HepG2 (cell line): Measurements from ENCODE around the gene CYP2W1. TPM values are rescaled to one million over a fixed set of nuclear protein-coding genes. Genes with fewer than 3 reads are reported as not detected.

Experiments used
- ATAC-seq: fragments of 200-7000 bp; cut with Tn5 transposase; 3 replicates; pipeline ENCODE4 v1.9.1; 2020; ENCODE audit warnings: mild to moderate bottlenecking, moderate library complexity
- BruUV-seq: library from RNA; stranded (reverse); fragments of 400-500 nt; replicated peaks from 2 replicates; lab custom pipeline; 2021; lab: Mats Ljungman, UMichigan
- CTCF ChIA-PET: fragments of 300-600 bp; formaldehyde crosslinking; extraction: SDS; loops from one replicate; lab custom pipeline; 2021; ENCODE audit warnings: low total read pairs, inconsistent platforms, low intra/inter-chr PET ratio; lab: Yijun Ruan, JAX
- POLR2A ChIA-PET: fragments of 350-600 bp; sonication (Branson Sonifier 250); formaldehyde crosslinking; loops from one replicate; lab custom pipeline; 2020; ENCODE audit warnings: antibody characterized with exemption, inconsistent platforms; lab: Yijun Ruan, JAX
- DNase-seq: peaks from one replicate; pipeline ENCODE4 v3.0.0-alpha.2; 2015; ENCODE audit warnings: low spot score
- FAIRE-seq: peaks from 3 replicates; lab custom pipeline; 2011; peaks lifted over from hg19 to GRCh38; lab: Jason Lieb, UNC
- H2AFZ ChIP-seq: one replicate; pipeline ENCODE4 v1.6.1; 2011; ENCODE audit warnings: low read length, inconsistent platforms
- H3K27ac ChIP-seq: fragments of 300-600 bp; 3 replicates; pipeline ENCODE4 v1.8.0; 2011; ENCODE audit warnings: mixed run types, mild to moderate bottlenecking, mixed read lengths, low read length, inconsistent platforms; ENCODE audit not compliant: insufficient read depth; ENCODE audit errors: extremely low read length
- H3K27me3 ChIP-seq, 2 experiments: fragments of 200-600 bp in 1 of 2; 2 replicates in 1 of 2; 3 replicates in 1 of 2; pipeline versions ENCODE4 v1.6.0 to v1.8.0; 2011; ENCODE audit warnings: low read length in 2 of 2, mild to moderate bottlenecking in 2 of 2, moderate library complexity in 2 of 2, inconsistent platforms in 1 of 2; ENCODE audit not compliant: insufficient read depth in 2 of 2, control insufficient read depth in 1 of 2
- H3K36me3 ChIP-seq, 2 experiments: fragments of 200-600 bp in 1 of 2; replicated peaks in 1 of 2; 2 replicates in 1 of 2; 3 replicates in 1 of 2; pipeline versions ENCODE4 v1.5.1 to v1.8.0; 2011; ENCODE audit warnings: low read length in 2 of 2, inconsistent platforms in 1 of 2; ENCODE audit not compliant: insufficient read depth in 2 of 2, control insufficient read depth in 1 of 2
- H3K4me1 ChIP-seq: 2 replicates; pipeline ENCODE4 v1.5.1; 2012; ENCODE audit warnings: low read length, inconsistent platforms; ENCODE audit not compliant: insufficient read depth
- H3K4me2 ChIP-seq: 2 replicates; pipeline ENCODE4 v1.6.0; 2011; ENCODE audit warnings: low read depth, low read length, inconsistent platforms
- H3K4me3 ChIP-seq, 3 experiments: fragments of 200-600 bp in 1 of 3; sonication (generic), shearing (Covaris generic) in 1 of 3; replicated peaks in 1 of 3; 2 replicates each; pipeline ENCODE4 v1.5.1; 2011 to 2016; ENCODE audit warnings: low read length in 3 of 3, inconsistent platforms in 2 of 3, low read depth in 2 of 3, mild to moderate bottlenecking in 2 of 3, control low read depth in 1 of 3, mixed read lengths in 1 of 3; ENCODE audit not compliant: insufficient read depth in 1 of 3
- H3K79me2 ChIP-seq: one replicate; pipeline ENCODE4 v1.6.1; 2011; ENCODE audit warnings: low read length, inconsistent platforms; ENCODE audit not compliant: insufficient read depth
- H3K9ac ChIP-seq: 2 replicates; pipeline ENCODE4 v1.6.0; 2011; ENCODE audit warnings: mild to moderate bottlenecking, low read depth, low read length, inconsistent platforms; ENCODE audit not compliant: insufficient read depth
- H3K9me3 ChIP-seq: 2 replicates; pipeline ENCODE4 v1.5.1; 2012; ENCODE audit warnings: mild to moderate bottlenecking, low read length
- H4K20me1 ChIP-seq: 2 replicates; pipeline ENCODE4 v1.6.0; 2011; ENCODE audit warnings: inconsistent platforms, mild to moderate bottlenecking, low read length, moderate library complexity; ENCODE audit not compliant: insufficient read depth
- FOXJ3 ChIP-seq: sonication (generic); formaldehyde crosslinking; IDR thresholded peaks from 2 replicates; pipeline ENCODE4 v1.4.0; 2020; ENCODE audit warnings: missing genetic modification reagents, mild to moderate bottlenecking, borderline replicate concordance
- GTF3A ChIP-seq: sonication (generic); formaldehyde crosslinking; conservative IDR thresholded peaks from 2 replicates; pipeline ENCODE4 v1.4.0; 2020; ENCODE audit warnings: mild to moderate bottlenecking, missing genetic modification reagents
- HNRNPK ChIP-seq: fragments of 200-400 bp; formaldehyde crosslinking; IDR thresholded peaks from 2 replicates; pipeline ENCODE4 v1.6.1; 2018; ENCODE audit warnings: low read length, low read depth, moderate library complexity, mild to moderate bottlenecking; ENCODE audit not compliant: poor library complexity, severe bottlenecking
- MBNL3 ChIP-seq: fragments of 250-450 bp; sonication (Bioruptor Pico); conservative IDR thresholded peaks from 2 replicates; pipeline ENCODE4 v1.8.0; 2022; ENCODE audit warnings: mild to moderate bottlenecking, inconsistent platforms
- MTA3 ChIP-seq: sonication (generic); formaldehyde crosslinking; IDR thresholded peaks from 2 replicates; pipeline ENCODE4 v1.4.0; 2020; ENCODE audit warnings: missing genetic modification reagents
- NFYC ChIP-seq: IDR thresholded peaks from 2 replicates; pipeline ENCODE4 v1.6.1; 2016; ENCODE audit warnings: missing genetic modification reagents, missing compliant biosample characterization
- SIN3B ChIP-seq: fragments of 150-350 bp; IDR thresholded peaks from 2 replicates; pipeline ENCODE4 v1.6.1; 2014; ENCODE audit warnings: low read length
- SUZ12 ChIP-seq: fragments of 150-350 bp; IDR thresholded peaks from 2 replicates; pipeline ENCODE4 v1.6.1; 2014; ENCODE audit warnings: low read depth, low read length
- ZC3H13 ChIP-seq: sonication (generic); formaldehyde crosslinking; IDR thresholded peaks from 2 replicates; pipeline ENCODE4 v1.8.1; 2023; ENCODE audit warnings: mild to moderate bottlenecking, missing genetic modification reagents, moderate library complexity
- ZFP36L1 ChIP-seq: sonication (generic); formaldehyde crosslinking; IDR thresholded peaks from 2 replicates; pipeline ENCODE4 v1.8.0; 2022; ENCODE audit warnings: mild to moderate bottlenecking, missing genetic modification reagents, moderate library complexity
- ZNF136 ChIP-seq: sonication (generic); formaldehyde crosslinking; IDR thresholded peaks from 2 replicates; pipeline ENCODE4 v1.8.1; 2022; ENCODE audit warnings: low read depth, mild to moderate bottlenecking, moderate library complexity, missing genetic modification reagents
- ZNF24 ChIP-seq: fragments of 450-650 bp; IDR thresholded peaks from 2 replicates; pipeline ENCODE4 v1.6.1; 2017; ENCODE audit warnings: antibody characterized with exemption, mild to moderate bottlenecking
- ZNF446 ChIP-seq: sonication (generic); formaldehyde crosslinking; IDR thresholded peaks from 2 replicates; pipeline ENCODE4 v1.5.0; 2020; ENCODE audit warnings: mild to moderate bottlenecking, missing genetic modification reagents
- ZNF570 ChIP-seq: sonication (generic); formaldehyde crosslinking; IDR thresholded peaks from 2 replicates; pipeline ENCODE4 v1.4.0; 2020; ENCODE audit warnings: mild to moderate bottlenecking, missing genetic modification reagents, borderline replicate concordance
- ZNF709 ChIP-seq: sonication (generic); formaldehyde crosslinking; IDR thresholded peaks from 2 replicates; pipeline ENCODE4 v1.5.0; 2020; ENCODE audit warnings: mild to moderate bottlenecking, missing genetic modification reagents
- WGBS: methylation state at CpG from one replicate; pipeline ENCODE4 v1.1.6; 2017; ENCODE audit warnings: low lambda C conversion rate; 5-methylcytosine and 5-hydroxymethylcytosine counted together
- in situ Hi-C: cut with HindIII; loops from 2 replicates; pipeline ENCODE4 v1.10.0; 2017; ENCODE audit warnings: low pct_unique_long_range_greater_than_20kb; ENCODE audit not compliant: extremely low pct_ligation_motif_present
- intact Hi-C: fragments of 100-400 bp; cut with micrococcal nuclease; formaldehyde crosslinking; loops from one replicate; pipeline ENCODE4 v1.10.0; 2022; ENCODE audit not compliant: unreplicated experiment
- polyA plus RNA-seq, 8 experiments: library from polyadenylated mRNA; depleted of rRNA in 3 of 8; stranded (reverse) in 7 of 8; unstranded in 1 of 8; fragments of >200 nt; fragmentation: Illumina TruSeq in 4 of 8; extraction: Trizol in 4 of 8; gene quantifications; 2 replicates each; pipeline versions ENCODE4 v1.2.1 to v1.2.3, GENCODE V29; 2011 to 2016; ENCODE audit warnings: low read depth in 4 of 8, missing spikeins in 1 of 8, mixed read lengths in 1 of 8; ENCODE audit not compliant: insufficient read depth in 1 of 8
- total RNA-seq, 5 experiments: library from RNA; depleted of rRNA; stranded (reverse); fragments of >200 nt; fragmentation: Illumina TruSeq; extraction: Trizol; gene quantifications; 2 replicates each; pipeline ENCODE4 v1.2.3, GENCODE V29; 2016; ENCODE audit warnings: low read depth in 1 of 5
- TF ChIP-seq, protein P1 (sequence below): sonication (generic); formaldehyde crosslinking; IDR thresholded peaks from 2 replicates; pipeline ENCODE4 v1.4.0; 2020; ENCODE audit warnings: missing genetic modification reagents
- TF ChIP-seq, protein P2 (sequence below): IDR thresholded peaks from 2 replicates; pipeline ENCODE4 v1.6.1; 2016; ENCODE audit warnings: missing compliant biosample characterization, missing genetic modification reagents, borderline replicate concordance

CYP2W1 gene
- total and polyA plus RNA-seq, 2 of the 13 experiments (the other 11 are each of a cell fraction or from before 2014, with no cell fraction given) = 19.5 to 31.7 TPM

DNA sequence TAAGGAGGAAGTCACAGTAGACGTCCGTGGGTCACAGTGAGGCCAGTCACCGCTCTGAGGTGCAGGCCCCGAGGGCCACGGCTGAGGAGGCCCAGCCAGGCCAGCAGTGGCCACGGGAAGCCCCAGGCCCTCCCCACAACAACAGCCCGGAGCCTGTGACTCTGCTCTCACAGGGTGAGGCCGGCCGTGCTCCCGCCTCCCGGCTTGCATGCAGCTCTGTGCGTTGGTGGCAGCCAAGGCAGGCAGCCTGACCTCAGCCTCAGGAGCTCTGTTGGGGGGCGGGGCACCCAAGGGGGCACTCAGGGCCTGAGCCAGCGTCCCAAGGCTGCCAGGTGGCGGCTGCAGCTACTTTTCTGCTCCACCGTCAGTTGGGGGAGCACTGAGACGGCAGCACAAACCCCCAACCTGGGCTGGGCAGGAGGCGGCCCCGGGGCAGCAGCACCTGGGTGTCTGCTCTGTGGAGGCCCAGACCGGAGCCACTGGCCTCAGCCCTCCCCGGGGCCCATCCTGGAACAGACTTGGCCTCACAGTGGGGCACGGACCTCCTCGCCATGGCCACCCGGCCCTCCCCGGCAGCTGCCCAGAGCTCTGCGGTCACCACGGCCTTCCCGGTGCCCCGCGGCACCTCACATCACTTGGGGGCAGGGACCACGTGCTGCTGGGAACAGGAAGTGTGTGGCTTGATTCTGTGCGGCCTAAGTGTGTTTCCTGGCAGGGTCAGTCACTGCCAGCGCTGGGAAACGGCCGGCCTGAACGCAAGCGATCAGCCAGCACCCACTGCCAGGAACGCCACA is 13.3 kb downstream of the CYP2W1 start:
- peaks cover 0 to 1% of the 10 kb centered on the region in 2 experiments; a peak in 1 of 5 replicates for H3K36me3 ChIP-seq
- H3K4me3 ChIP-seq = no peak overlapping the region
- no peak overlapping the region for H2AFZ ChIP-seq
- CTCF ChIA-PET = interaction anchor here (1.9 to 4.4 kb wide), 2 partner anchors 69 to 70 kb away, joined by 5 to 65 read pairs; no protein-coding TSS in a partner anchor
- WGBS = 80% methylated on average over 6 of the region's 38 CpGs
- ATAC-seq = no peak
- H3K9me3 ChIP-seq = no peaks in the 10 kb centered on the region
- in situ Hi-C loops (loop anchor here (5.0 kb wide), 1 partner anchor 181 kb away; no protein-coding TSS in a partner anchor), intact Hi-C loops (no loop called here)
- no peaks in the 10 kb centered on the region for H4K20me1 ChIP-seq
- no peak for TF ChIP-seq FOXJ3 (CRISPR knock-in tag)
- TF ChIP-seq SUZ12 = no peak
- no peak for TF ChIP-seq HNRNPK
- TF ChIP-seq, protein P1, sequence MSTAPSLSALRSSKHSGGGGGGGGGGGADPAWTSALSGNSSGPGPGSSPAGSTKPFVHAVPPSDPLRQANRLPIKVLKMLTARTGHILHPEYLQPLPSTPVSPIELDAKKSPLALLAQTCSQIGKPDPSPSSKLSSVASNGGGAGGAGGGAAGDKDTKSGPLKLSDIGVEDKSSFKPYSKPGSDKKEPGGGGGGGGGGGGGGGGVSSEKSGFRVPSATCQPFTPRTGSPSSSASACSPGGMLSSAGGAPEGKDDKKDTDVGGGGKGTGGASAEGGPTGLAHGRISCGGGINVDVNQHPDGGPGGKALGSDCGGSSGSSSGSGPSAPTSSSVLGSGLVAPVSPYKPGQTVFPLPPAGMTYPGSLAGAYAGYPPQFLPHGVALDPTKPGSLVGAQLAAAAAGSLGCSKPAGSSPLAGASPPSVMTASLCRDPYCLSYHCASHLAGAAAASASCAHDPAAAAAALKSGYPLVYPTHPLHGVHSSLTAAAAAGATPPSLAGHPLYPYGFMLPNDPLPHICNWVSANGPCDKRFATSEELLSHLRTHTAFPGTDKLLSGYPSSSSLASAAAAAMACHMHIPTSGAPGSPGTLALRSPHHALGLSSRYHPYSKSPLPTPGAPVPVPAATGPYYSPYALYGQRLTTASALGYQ (CRISPR knock-in tag) = no peak
- TF ChIP-seq ZC3H13 (CRISPR knock-in tag) = no peak
- no peak for TF ChIP-seq NFYC (CRISPR knock-in tag)
- no peak for TF ChIP-seq ZNF446
- no peak for TF ChIP-seq SIN3B
- no peak for TF ChIP-seq ZNF570 (CRISPR knock-in tag)
- TF ChIP-seq MBNL3 (CRISPR knock-in tag) = no peak
- TF ChIP-seq ZFP36L1 (CRISPR knock-in tag) = no peak
- TF ChIP-seq, protein P2, sequence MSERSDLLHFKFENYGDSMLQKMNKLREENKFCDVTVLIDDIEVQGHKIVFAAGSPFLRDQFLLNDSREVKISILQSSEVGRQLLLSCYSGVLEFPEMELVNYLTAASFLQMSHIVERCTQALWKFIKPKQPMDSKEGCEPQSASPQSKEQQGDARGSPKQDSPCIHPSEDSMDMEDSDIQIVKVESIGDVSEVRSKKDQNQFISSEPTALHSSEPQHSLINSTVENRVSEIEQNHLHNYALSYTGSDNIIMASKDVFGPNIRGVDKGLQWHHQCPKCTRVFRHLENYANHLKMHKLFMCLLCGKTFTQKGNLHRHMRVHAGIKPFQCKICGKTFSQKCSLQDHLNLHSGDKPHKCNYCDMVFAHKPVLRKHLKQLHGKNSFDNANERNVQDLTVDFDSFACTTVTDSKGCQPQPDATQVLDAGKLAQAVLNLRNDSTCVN (CRISPR knock-in tag) = no peak
- TF ChIP-seq ZNF709 = no peak
- no peak for TF ChIP-seq MTA3 (CRISPR knock-in tag)
- no peak for TF ChIP-seq ZNF24
- TF ChIP-seq ZNF136 (CRISPR knock-in tag) = no peak
- TF ChIP-seq GTF3A (CRISPR knock-in tag) = no peak
- no peak for FAIRE-seq
- no peak for DNase-seq
- no peak overlapping the region for H3K9ac ChIP-seq
- BruUV-seq = no TSS peak
- no peak overlapping the region for H3K27ac ChIP-seq
- H3K4me2 ChIP-seq = no peak overlapping the region
- no peaks in the 10 kb centered on the region for H3K79me2 ChIP-seq
- POLR2A ChIA-PET = no interaction called here
- no peaks in the 10 kb centered on the region for H3K27me3 ChIP-seq
- H3K4me1 ChIP-seq = peaks cover 25% of the 10 kb centered on the region
